Measurements from ENCODE around the gene MCL1. TPM values are rescaled to one million over a fixed set of nuclear protein-coding genes. Genes with fewer than 3 reads are reported as not detected.

MCL1 gene
- total RNA-seq, 1 donor from 2014 or later, result 233 TPM

GRCh38 chr1:150537732-150538684 is 41.4 kb downstream of the MCL1 start:
- intact Hi-C loops (cut with micrococcal nuclease), result no loop called here
- POLR2A ChIA-PET, result no interaction called here
- H3K9me3 Mint-ChIP-seq, result no peaks in the 10 kb centered on the region
- no peak for ATAC-seq (ENCODE audit: low read depth)
- CTCF ChIA-PET, result no interaction called here
- no peaks in the 10 kb centered on the region for H3K4me1 Mint-ChIP-seq
- H3K27ac Mint-ChIP-seq, result no peak overlapping the region
- no peaks in the 10 kb centered on the region for H3K27me3 Mint-ChIP-seq
- H3K4me3 Mint-ChIP-seq, result no peak overlapping the region
- no peak for DNase-seq
- TF ChIP-seq CTCF (IDR thresholded peaks at IDR 0.05), result no peak
- H3K36me3 Mint-ChIP-seq (ENCODE audit: low read depth), result no peaks in the 10 kb centered on the region

- no peak overlapping the region for H3K27ac Mint-ChIP-seq
- no peaks in the 10 kb centered on the region for H3K4me1 Mint-ChIP-seq
- no peak overlapping the region for H3K4me3 Mint-ChIP-seq
- no peaks in the 10 kb centered on the region for H3K36me3 Mint-ChIP-seq (ENCODE audit: low read depth)
- no peaks in the 10 kb centered on the region for H3K9me3 Mint-ChIP-seq
- ChIA-PET POLR2A (no interaction called here), CTCF (no interaction called here)
- no peak for ATAC-seq (ENCODE audit: low read depth)
- no peak for DNase-seq
- intact Hi-C loops (cut with micrococcal nuclease), result no loop called here
- TF ChIP-seq CTCF (IDR thresholded peaks at IDR 0.05), result no peak
- no peaks in the 10 kb centered on the region for H3K27me3 Mint-ChIP-seq
These were observed 42.3 kb downstream of the MCL1 start for GRCh38 chr1:150536836-150537731.

GRCh38 chr1:150535511-150536287 is 43.7 kb downstream of the MCL1 start:
- no peaks in the 10 kb centered on the region for H3K9me3 Mint-ChIP-seq
- ChIA-PET CTCF (no interaction called here), POLR2A (no interaction called here)
- intact Hi-C loops (cut with micrococcal nuclease), result no loop called here
- H3K36me3 Mint-ChIP-seq (ENCODE audit: low read depth), result no peaks in the 10 kb centered on the region
- H3K27me3 Mint-ChIP-seq, result no peaks in the 10 kb centered on the region
- DNase-seq, result no peak
- H3K27ac Mint-ChIP-seq, result no peak overlapping the region
- no peak for ATAC-seq (ENCODE audit: low read depth)
- no peaks in the 10 kb centered on the region for H3K4me1 Mint-ChIP-seq
- H3K4me3 Mint-ChIP-seq, result no peak overlapping the region
- no peak for TF ChIP-seq CTCF (IDR thresholded peaks at IDR 0.05)

- POLR2A ChIA-PET, result no interaction called here
- intact Hi-C loops (cut with micrococcal nuclease), result no loop called here
These were observed 45.4 kb downstream of the MCL1 start for GRCh38 chr1:150534002-150534401.

More at GRCh38 chr1:150534002-150534401, 45.4 kb downstream of the MCL1 start:
- H3K27ac Mint-ChIP-seq, result no peak overlapping the region
- no peak overlapping the region for H3K4me3 Mint-ChIP-seq
- no peaks in the 10 kb centered on the region for H3K27me3 Mint-ChIP-seq
- CTCF ChIA-PET, result no interaction called here
- no peak for TF ChIP-seq CTCF (IDR thresholded peaks at IDR 0.05)
- no peak for ATAC-seq (ENCODE audit: low read depth)
- H3K4me1 Mint-ChIP-seq, result no peaks in the 10 kb centered on the region
- H3K9me3 Mint-ChIP-seq, result no peaks in the 10 kb centered on the region
- DNase-seq, result no peak
- no peaks in the 10 kb centered on the region for H3K36me3 Mint-ChIP-seq (ENCODE audit: low read depth)
